DMS53 treated with DMSO at 0.1 percent for 48 hours (cell line): ENCODE measurements around the gene JMJD8.

Experiments
- DNase-seq: peaks from one replicate; lab custom pipeline; 2025; ENCODE audit not compliant: unreplicated experiment; lab: John Stamatoyannopoulos, UW

Gene JMJD8, protein sequence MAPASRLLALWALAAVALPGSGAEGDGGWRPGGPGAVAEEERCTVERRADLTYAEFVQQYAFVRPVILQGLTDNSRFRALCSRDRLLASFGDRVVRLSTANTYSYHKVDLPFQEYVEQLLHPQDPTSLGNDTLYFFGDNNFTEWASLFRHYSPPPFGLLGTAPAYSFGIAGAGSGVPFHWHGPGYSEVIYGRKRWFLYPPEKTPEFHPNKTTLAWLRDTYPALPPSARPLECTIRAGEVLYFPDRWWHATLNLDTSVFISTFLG

DNA sequence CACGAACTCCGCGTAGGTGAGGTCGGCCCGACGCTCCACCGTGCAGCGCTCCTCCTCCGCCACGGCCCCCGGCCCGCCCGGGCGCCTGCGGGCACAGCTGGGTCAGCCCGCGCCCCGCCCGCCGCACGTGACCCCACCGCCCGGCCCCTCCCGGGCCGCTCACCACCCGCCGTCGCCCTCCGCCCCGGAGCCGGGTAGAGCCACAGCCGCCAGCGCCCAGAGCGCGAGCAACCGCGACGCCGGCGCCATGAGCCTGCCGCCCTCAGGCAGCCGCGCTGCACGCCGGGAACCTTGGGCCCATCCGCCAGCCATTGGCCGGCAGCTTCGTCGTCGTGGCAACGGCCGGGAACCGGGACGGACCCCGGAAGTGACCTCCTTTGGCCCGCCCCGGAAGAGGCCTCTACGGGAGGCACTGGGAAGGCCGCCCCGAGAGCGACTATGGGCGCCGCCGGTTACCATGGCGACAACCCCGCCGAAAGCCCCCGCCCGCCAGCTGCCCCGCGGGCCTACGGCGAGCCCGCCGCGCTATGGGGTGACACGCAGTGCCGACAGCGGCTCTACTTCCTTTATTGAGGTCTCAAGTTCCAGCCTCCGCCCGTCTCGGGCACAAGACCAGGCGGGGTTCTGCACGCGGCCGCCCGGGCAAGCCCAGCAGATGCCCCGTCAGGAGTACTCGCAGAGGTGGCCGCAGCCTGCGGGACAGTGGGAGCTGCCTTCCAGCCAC is at the start of gene JMJD8:
Gene JMJD8, minus strand, starts transcription at position 264 of the 724 bp plus-strand sequence. Its CDS starts 15 bp downstream, at position 249.
- DNase-seq: peak; percentile 87

DNA sequence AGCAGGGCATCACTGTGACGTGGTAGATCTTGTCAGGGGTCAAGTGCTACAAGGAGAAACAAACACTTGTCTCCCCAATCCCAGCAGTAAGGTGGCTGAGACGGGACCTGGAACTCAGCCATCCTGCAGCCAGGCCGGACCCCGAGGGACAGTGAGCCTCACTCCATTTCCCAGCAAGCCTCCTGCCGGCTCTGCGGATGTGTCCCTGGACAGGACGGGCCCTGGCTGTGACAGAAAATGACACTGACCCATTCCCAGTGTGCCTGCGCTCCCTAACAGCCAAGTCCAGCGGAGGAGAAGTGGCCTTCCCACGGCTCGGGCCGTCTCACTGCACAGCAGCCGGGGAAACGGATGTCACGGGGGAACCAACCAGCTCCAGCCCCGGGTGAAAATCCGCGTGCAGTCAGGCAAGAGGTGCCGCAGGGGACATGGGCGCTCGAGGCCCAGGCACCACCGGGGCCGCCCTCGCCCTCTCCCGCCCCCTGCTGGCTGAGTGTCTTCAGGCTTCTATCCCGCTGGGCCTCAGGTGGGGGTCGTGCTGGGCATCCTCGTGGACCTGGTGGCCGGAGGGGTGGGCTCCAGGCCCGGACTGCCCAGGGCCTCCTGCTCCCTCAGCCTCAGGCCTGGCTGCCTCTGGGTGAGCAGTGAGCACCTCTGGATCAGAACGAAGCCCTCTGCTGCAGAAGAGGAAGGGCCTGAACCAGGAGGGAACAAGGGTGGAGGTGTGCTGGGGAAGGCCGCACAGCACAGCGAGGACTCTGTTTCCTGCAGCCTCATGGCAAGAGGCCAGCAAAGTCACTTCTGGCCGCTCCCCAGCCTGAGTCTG is 49.5 kb upstream of the JMJD8 start:
- no peak for DNase-seq

DNA sequence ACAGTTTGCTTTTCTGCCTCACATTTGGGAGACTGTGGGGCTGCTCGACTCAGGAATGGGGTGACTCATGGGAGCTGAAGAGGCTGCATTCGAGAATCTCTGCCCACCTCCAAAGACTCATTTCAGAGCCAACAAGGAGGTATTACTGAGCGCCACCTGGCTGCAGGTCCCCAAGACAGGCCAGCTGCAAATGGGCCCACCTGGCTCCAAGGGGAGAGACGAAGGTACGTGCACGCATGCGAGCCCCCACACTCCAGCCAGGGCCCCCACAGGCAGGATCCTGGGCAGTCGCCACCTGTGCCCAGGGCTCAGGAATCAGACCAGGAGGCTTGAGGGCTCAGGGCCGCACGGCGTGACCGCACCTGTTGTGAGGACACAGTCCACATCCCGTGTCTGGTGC is 48.8 kb upstream of the JMJD8 start:
- no peak for DNase-seq

DNA sequence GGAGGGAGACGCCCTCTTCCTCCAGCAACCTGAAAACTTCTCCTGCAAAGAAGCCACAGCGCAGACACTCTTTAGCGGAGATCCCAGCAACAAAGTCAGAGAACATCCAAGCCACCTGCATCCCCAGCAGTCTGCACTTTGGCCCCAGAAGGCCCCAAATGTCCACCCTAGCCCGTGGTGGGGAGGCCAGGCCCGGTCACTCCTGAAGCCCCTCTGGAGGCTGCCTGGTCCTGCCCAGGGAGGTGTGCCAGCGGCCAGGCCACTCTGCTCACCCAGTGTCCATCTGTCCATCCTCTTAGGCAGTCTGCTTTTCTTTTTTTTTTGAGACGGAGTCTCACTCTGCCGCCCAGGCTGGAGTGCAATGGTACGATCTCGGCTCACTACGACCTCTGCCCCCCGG is 48.2 kb upstream of the JMJD8 start:
- no peak for DNase-seq

DNA sequence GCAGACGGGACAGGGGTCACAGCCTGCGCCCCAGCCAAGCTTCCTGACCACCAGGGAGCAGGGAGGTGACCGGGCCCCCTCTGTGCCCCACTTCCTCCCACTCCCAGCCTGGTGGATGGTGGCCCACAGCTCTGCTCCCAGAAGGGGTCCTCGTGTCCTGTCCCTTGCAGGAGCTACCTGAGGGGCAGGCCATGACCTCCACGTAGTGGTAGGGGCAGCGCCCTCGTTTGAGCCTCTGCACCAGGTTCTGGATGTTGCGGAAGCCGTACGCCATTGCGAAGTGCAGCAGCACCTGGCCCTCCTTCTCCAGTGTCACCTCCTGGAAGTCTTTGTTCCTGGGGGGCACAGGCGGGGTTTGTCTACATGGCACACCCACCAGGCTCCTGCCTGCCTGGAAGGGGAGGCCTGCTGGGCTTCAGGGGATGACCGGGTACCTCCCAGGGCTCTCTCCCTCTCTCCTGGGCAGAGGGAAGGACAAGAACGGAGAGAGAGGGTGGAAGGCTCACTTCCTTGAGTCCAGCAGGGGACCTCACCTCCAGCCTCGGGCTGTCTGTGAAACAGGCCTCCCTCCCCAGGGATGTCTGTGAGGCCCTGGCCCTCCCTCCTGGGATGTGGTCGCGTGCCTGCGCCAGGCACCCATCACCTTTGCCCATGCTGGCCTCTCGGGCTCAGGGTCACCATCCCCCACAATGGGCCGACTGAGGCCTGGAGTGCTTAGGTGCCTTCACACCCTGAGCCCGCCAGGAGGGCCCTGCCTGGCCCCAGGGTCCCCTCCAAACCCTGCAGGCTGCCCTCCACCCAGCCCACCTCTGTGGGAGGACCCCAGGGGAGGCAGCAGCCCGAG is 46.8 kb upstream of the JMJD8 start:
- no peak for DNase-seq

DNA sequence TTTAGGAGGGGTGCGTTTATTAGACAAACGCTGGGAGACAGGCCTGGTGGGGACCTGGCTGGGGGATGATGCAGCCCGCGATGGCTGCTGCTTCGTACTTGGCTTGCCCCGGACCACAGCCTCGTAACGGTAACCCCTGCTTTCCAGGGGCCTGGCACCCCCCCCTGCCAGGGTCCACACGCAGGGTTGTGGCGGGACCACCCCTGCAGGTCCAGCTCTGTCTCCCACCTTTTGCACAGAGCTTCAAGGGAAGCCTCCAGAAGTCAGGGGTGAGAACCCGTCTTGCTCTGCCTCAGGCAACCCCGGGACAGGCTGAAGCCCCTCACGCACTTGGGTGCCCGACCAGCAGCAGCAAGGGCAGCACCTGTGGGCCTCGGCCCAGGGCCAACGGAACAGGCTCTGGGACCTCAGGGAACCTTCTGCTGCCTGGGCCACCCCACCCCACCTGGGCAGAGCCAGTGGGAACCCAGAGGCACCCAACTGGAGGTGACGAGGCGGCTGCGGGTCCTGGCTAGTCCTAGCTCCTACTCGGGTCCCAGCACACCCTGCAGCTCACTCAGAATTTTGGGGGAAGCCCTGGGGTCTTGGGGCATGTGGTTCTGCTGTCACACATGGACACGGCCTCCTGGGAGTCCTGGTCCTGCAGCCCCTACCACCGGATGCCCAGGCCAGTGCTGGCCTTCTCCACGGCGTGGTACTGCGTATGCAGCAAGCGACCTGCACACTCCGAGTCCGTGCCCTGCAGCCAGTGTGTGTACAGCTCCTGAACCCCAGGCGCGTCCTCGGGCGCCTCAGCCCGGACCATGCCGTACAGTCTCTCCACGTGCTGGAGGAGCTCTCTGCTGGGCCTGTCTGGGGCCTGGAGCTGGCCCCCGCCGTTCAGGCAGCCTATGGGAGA is 45.9 kb upstream of the JMJD8 start:
- no peak for DNase-seq

DNA sequence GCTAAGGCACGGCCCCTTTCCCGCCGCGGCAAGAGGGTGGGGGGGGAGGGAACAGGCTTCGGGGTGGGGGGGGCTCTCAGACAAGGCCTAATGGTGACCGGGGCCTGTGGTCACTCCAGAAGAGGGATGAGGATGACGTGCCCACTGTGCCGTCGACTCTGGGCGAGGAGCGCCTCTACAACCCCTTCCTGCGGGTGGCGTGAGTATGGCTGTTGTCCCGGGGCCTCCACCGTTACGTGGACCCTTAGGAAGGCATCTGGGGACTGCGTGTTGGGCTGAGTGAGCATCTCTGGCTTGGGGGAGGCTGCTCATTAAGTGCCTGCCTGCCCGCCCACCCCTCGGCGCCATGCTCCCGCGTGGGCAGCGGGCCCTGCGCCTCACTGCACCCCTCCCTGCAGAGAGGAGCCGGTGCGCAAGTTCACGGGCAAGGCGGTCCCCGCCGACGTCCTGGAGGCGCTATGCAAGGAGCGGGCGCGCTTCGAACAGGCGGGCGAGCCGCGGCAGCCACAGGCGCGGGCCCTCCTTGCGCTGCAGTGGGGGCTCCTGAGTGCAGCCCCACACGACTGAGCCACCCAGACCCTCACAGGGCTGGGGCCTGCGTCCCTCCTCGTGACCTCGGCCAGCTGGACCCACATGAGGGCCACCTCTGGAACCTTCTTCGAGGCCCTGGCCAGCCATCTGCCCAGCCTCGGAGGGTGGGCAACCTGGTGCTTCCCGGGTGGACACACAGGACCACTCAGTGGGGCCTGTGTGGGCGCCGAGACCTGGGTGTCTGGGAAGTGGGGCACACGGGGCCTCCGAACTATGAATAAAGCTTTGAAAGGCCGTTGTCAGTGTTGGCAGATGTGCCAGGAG is 45.0 kb upstream of the JMJD8 start:
- DNase-seq: no peak

DNA sequence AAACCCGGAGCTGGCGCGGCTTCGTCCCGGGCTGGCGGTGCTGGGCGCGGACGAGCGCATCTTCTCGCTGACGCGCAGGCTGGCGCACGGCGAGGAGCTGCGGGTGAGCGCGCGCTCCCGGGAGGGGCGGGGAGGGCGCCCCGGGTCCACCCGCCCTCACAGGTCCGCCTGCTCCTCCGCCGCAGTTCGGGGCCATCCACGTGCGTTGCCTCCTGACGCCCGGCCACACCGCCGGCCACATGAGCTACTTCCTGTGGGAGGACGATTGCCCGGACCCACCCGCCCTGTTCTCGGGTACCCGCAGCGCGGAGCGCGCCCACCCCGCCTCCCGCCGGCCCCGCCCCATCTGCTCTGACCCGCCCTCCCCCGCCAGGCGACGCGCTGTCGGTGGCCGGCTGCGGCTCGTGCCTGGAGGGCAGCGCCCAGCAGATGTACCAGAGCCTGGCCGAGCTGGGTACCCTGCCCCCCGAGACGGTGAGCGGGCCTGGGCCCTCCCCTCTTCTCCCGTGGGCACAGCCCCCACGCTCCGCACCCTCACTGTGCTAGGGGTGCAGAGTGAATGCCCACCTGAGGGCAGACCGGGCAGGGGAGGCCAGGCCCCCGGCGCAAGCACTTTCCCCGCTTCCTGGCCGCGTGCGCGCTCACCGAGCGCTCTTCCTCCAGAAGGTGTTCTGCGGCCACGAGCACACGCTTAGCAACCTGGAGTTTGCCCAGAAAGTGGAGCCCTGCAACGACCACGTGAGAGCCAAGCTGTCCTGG is 44.2 kb upstream of the JMJD8 start:
- DNase-seq: peak; percentile 55

DNA sequence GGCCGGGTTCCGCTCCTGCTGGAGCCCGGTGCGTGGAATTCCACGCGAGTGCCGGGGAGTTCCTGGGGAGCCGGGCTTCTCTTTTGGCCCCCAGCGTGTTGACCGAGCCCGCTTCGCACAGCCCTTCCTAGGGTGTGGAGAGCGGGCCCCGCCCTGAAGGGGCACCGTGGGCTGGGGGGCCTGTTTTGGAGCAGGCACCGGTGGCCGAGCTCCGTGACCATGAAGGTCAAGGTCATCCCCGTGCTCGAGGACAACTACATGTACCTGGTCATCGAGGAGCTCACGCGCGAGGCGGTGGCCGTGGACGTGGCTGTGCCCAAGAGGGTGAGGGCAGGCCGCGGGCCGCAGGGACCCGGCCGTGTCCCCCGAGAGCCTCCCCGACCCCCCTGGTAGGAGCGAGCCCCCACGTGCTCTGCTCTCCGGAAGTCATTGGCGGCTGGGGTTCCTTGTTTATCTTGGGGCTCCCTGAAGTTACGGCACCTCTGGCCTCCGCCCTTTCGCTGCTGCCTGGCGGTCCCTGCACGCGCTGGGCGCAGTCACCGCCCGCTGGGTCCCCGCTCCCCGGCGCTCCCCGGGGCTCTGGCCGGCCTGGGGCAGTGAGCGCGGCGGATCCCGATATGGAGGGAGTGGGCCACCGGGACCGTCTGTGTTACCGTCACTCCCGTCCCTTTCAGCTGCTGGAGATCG is 43.3 kb upstream of the JMJD8 start:
- no peak for DNase-seq

DNA sequence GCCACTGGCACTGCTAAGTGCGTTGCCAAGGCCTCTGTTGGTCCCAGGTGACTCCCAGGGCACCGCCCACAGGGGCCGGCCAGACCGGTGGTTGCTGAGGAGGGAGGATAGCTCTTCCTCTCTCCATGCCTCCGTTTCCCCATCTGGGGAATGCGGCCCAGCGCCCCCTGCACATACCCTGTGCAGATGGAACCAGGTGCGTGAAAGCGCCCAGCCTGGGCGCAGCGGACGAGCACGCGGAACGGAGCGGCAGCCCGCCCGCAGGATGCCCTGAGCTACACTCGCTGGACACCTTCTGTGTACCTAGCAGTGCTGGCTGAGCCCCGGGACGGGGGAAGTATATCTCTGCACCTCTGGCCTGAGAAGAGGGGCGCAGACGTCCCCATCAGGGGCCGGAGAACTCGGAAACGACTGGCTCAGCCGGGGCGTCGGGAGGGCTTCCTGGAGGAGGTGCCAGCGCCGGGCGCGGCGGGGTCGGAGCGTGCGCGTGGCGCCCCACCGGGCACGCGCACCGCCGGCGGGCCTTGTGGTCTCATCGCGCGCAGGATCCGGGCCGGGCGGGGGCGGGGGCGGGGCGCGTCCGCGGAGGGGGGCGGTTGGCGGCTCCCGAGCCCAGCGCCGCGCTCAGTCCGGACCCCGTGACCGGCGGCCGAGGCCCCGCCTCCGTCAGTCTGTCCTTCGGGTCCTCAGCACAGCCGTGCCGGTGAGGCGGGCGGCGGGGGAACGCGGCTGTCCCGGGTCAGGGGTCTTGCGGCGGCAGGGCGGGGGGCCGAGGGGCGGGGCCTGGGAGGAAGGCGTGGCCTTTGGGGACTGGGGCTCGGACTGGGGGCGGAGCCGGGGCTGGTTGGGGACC is 42.5 kb upstream of the JMJD8 start, which contains the start of the genes CCDC78 and HAGHL:
Gene CCDC78, minus strand, starts transcription at position 6 of the 853 bp plus-strand sequence. CDS start 76 bp downstream, outside the sequence.
Gene HAGHL, plus strand, starts transcription at position 669 of the 853 bp plus-strand sequence. CDS start 404 bp downstream, outside the sequence.
- peak; percentile 53 for DNase-seq

DNA sequence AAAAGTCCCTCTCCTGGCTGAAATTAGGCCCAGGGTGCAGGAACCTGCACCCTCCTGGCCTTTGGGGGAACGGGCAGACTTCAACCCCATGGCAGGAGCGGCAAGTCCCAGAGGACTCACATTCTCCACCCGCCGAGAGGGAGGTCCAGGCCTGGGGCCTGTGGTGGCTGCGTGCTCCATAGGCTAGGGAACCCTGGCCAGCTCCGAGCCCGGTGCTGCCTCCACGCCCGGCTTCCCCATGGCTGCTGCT is 42.0 kb upstream of the JMJD8 start:
- no peak for DNase-seq

DNA sequence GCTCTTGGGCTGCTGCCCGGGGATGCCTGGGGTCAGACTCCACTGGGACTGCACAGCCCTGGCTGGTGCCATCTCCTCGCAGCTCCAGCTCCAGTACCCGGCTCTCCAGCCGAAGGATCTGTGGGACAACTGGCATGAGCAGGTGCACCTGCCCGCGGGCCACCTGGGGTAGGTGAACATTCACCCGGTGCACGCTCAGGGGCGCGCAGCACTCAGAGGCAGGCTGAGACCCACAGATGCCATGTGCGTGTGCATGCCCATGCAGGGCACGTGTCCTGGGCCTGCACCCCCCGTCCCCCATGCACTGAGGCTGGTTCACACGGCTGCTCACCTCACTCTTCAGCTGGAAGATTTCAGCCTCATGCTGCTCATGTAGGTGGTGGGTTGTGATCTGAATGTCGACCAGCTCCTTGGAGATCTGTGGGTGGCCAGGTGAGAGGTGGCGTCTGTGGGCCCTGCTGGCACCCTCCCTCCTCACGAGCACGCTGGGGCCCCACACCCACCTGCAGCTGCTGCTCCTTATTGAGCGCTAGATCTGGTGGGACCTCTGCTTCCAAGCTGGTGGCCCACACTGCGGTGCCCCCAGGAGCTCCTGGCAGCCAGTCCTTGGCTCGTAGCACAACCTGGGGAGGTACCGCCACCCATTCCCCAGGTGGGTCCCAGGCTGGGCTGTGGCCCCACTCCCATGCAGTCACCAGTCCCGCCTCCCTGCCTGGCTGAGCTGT is 41.5 kb upstream of the JMJD8 start:
- DNase-seq: no peak

DNA sequence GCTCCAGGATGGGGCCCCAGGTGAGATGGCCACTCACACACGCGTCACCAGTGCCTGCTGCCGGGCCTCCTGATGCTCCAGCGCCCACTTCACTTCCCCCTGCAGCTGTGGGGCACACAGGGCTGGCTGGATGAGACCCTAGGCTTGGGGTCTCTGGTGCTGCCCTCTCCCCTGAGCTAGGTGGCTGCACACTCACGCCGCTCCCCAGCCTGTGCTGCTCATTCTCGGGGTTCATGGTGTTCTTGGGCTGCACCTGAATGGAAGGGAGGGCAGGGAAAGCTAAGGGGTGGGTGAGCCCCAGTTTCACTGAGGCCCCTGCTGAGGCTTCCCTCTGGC is 40.9 kb upstream of the JMJD8 start:
- no peak for DNase-seq

DNA sequence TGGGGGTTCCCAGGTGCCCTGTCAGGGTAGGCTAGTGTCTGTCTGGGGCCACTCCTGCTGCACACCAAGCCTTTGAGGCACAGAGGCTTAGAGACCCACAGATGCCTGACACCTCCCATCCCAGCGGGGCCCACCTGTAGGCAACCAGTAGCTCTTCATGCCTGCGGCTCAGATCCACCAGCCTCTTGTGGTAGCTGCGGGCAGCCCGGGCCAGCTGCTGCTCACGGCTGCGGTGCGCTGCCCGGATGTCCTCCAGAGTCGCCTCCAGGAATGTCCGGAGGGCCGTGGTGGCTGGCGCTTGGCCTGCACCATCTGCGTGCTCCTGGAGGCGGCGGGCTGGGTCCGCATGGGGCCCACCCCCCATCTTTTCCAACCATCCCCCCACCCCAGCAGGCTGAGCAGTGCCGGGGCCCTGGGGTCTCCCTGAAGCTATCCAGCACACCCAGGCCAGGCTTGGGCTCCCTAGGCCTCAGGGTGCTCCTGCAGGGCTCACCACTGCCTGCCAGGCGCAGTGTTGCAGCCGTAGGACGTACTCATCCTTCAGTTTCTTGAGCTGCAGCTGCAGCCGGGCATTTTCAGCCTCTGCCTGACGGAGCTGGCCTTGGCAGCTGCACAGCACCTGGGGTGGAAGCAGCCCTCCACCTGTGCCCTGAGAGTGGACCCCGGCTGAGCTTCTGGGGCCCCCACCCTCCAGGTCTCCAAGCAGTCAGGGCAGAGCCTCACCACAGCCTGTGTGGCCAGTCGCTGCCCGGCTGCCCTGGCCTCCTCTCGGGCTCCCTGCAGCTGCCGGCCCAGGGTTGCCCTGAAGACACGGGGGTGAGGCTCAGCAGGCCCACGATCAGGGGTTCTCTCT is 40.3 kb upstream of the JMJD8 start:
- DNase-seq: no peak

DNA sequence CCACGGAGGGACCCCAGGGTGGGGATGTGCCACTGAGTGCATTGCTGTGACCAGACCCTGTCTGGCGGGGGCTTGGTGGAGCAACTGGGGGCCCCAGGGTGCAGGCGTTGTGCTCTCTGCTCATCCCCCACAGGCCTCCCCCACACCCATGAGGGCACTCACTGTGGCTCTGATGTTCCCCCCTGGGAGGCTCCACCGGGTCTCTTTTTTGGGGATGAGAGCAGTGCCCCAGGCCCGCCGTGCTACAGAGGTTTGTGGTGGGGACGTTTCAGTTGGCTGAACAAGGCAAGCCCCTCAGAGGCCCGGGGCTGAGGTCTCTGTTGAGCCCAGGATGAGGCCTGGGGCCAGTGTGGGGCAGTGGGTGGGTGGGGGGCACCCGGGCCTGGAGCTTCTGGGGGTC is 39.6 kb upstream of the JMJD8 start:
- no peak for DNase-seq
